Astrocyte of the spinal cord (primary cell): ENCODE data around the gene LCE3D.

Experiments
- DNase-seq: peaks from one replicate; pipeline ENCODE4 v3.0.0; 2011; ENCODE audit warnings: low read depth, low spot score
- H3K4me3 ChIP-seq: 2 replicates; pipeline ENCODE4 v1.5.1; 2011; ENCODE audit warnings: low read depth, mild to moderate bottlenecking, low read length, moderate library complexity
- in situ Hi-C: cut with HindIII; loops from 2 replicates; pipeline ENCODE4 v1.10.0; 2017; ENCODE audit warnings: low sequenced_read_pairs
- TF ChIP-seq, protein P1 (sequence below): IDR thresholded peaks from 2 replicates; pipeline ENCODE4 v1.5.1; 2012; ENCODE audit warnings: low read depth, mild to moderate bottlenecking, low read length, inconsistent platforms

LCE3D gene, protein sequence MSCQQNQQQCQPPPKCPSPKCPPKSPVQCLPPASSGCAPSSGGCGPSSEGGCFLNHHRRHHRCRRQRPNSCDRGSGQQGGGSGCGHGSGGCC

DNA sequence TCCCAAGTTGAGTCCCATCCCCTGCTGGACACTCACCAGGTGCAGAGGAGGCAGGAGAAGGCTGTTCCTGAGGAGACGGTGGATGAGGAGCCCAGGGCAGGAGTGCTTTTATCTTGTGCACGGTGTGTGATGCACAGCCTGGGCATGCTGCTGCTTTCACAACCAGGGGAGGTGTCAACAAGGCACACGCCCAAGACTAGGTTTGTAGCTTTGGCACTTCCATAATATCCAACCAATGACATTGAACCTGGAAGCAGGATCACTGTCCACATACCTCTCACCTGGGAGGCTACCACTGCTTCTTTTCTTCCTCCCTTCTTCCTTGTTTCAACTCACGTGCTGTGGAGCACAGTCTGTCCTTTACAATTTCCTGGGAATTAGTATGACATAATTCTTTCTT lies at the start of gene LCE3D:
LCE3D (minus strand) TSS at position 84 of the 400 bp plus-strand sequence. CDS start 580 bp downstream, outside the sequence.
- H3K4me3 ChIP-seq: no peak within 1 kb of the TSS
- no peak for DNase-seq
- in situ Hi-C loops: no loop called here
- TF ChIP-seq, protein P1, sequence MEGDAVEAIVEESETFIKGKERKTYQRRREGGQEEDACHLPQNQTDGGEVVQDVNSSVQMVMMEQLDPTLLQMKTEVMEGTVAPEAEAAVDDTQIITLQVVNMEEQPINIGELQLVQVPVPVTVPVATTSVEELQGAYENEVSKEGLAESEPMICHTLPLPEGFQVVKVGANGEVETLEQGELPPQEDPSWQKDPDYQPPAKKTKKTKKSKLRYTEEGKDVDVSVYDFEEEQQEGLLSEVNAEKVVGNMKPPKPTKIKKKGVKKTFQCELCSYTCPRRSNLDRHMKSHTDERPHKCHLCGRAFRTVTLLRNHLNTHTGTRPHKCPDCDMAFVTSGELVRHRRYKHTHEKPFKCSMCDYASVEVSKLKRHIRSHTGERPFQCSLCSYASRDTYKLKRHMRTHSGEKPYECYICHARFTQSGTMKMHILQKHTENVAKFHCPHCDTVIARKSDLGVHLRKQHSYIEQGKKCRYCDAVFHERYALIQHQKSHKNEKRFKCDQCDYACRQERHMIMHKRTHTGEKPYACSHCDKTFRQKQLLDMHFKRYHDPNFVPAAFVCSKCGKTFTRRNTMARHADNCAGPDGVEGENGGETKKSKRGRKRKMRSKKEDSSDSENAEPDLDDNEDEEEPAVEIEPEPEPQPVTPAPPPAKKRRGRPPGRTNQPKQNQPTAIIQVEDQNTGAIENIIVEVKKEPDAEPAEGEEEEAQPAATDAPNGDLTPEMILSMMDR: no peak

DNA sequence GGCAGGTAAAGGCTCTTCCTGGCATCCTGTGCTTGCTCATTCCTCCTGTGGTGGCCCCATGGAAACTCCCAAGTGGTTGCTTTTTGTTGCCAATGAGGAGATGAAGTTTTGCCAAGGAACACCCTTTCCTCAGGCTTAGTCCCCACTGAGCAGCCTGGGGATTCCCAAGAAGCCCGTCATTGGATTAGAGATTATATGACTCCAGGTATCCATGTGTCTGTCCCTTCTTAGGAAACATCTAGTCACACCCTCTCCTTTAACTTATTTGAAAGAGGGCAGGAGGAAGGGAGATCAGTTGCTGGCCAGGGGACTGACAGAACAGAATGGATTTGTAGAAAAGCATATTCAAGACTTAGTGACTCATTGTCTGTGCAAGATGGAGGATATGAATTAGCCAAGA lies 46.4 kb upstream of the LCE3D start:
- no peak overlapping the region for H3K4me3 ChIP-seq
- in situ Hi-C loops: no loop called here
- TF ChIP-seq, protein P1: no peak
- DNase-seq: no peak

DNA sequence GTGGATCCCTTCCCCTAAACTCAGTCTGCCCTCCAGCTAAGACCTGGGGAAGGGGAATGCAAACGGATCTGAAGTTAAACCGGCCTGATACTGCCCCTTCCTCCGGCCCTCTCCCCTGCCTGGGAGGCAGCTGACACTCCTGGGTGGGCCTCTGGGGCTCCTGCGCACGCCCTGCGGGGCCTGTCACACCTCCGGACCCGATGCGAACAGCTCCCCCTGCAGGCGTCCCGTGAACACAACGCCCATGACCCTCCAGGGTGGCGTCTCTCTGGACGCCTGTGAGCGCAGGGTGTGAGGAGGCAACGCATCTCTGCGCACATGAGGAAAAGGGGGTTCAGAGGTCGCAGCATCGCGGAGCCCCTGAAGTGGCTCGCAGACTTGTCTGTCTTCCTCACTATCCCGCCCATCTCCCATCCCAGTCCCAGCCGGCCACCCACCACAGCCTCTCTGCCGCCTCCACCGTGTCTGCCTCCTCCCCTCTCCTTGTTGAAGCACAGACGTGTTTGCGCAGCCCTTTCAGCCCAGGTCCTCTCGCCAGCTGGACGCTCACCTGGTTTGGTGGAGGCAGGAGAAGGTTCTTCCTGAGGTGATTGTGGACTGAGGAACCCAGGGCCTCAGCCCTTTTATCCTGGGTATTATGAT lies 43.0 kb upstream of the LCE3D start:
- DNase-seq: no peak
- in situ Hi-C loops: no loop called here
- TF ChIP-seq, protein P1: no peak
- H3K4me3 ChIP-seq: no peak overlapping the region

DNA sequence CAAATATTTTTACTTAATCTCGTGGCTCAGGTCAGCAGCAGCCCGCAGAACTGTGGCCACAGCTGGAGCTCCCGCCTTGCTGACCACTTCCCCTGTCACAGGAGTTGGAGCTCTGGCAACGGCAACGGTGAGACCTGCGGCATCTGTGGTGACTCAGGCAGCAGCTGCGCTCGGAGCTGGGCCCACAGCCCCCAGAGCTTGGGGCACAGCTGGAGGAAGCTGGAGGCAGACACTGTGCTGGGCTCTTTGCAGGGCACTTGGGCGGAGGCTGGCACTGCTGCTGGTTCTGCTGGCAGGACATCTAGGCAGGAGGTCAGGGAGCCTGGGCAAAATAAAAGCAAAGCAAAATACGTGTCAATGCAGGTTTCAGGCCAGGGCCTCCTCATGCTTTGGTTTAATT lies 42.5 kb upstream of the LCE3D start, which contains the start of gene LCE3A:
LCE3A (minus strand) TSS at position 301 of the 400 bp plus-strand sequence; CDS start at position 301, 0 bp downstream.
- in situ Hi-C loops: no loop called here

DNA sequence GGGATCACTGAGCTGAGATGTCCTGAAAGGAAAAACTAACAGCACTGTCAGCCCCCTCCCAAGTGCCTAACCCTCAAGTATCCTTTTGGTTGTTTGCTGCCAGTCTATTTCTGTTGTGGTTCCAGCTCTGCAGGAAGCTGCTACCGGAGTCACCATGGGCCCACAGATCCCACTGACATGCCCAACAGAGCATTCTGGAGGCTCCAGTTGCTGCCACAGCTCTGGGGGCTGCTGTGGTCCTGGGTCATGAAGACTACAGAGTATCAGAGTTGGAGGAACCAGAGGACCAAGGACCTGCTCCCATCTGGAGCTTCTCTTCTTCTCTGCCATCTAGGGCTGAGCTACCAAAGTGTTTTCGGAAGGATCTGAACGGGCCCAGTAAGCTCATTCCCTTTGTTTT lies 41.7 kb upstream of the LCE3D start:
- no peak overlapping the region for H3K4me3 ChIP-seq
- in situ Hi-C loops: no loop called here
- TF ChIP-seq, protein P1: no peak

More for the DNA sequence above, 42.5 kb upstream of the LCE3D start, which contains the start of gene LCE3A:
- no peak for DNase-seq
- no peak within 1 kb of the TSS for H3K4me3 ChIP-seq
- TF ChIP-seq, protein P1: no peak

DNA sequence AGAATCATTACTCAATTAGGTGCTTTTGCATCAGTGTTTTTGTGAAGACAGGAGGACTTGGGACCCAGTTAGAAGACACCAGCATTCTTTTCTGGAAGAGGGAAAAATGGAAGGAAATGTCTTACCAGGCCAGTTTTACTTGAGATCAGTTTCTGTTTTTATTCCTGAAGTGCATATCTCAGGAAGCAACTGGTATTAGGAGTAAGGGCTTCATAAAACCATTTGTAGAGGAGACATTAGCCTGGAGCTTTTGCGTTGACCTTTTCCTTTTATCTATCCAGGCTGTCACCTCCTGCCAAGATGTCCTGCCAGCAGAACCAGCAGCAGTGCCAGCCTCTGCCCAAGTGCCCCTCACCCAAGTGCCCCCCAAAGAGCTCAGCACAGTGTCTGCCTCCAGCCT lies 33.2 kb upstream of the LCE3D start, which contains the start of gene LCE3B:
LCE3B (plus strand) TSS at position 301 of the 400 bp plus-strand sequence; CDS start at position 301, 0 bp downstream.
- in situ Hi-C loops: no loop called here
- no peak within 1 kb of the TSS for H3K4me3 ChIP-seq
- TF ChIP-seq, protein P1: no peak
- no peak for DNase-seq

More for the DNA sequence above, 41.7 kb upstream of the LCE3D start:
- DNase-seq: no peak
